Measurements from ENCODE around the gene PDE1A.
"Not testable (repeated sequence)": the region's sequence is repeated elsewhere in the genome, so short reads cannot be mapped to it uniquely, and the experiment has no call there.

DNA sequence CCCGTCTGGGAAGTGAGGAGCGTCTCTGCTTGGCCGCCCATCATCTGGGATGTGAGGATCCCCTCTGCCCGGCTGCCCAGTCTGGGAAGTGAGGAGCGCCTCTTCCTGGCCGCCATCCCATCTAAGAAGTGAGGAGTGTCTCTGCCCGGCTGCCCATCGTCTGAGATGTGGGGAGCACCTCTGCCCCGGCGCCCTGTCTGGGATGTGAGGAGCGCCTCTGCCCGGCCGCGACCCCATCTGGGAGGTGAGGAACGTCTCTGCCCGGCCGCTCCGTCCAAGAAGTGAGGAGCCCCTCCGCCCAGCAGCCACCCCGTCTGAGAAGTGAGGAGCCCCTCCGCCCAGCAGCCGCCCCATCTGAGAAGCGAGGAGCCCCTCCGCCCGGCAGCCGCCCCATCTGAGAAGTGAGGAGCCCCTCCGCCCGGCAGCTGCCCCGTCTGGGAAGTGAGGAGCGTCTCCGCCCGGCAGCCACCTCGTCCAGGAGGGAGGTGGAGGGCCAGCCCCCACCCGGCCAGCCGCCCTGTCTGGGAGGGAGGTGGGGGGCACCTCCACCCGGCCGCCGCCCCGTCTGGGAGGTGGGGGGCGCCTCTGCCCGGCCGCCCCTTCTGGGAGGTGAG, 40.5 kb downstream of the PDE1A start:
- TF ChIP-seq, protein P1, sequence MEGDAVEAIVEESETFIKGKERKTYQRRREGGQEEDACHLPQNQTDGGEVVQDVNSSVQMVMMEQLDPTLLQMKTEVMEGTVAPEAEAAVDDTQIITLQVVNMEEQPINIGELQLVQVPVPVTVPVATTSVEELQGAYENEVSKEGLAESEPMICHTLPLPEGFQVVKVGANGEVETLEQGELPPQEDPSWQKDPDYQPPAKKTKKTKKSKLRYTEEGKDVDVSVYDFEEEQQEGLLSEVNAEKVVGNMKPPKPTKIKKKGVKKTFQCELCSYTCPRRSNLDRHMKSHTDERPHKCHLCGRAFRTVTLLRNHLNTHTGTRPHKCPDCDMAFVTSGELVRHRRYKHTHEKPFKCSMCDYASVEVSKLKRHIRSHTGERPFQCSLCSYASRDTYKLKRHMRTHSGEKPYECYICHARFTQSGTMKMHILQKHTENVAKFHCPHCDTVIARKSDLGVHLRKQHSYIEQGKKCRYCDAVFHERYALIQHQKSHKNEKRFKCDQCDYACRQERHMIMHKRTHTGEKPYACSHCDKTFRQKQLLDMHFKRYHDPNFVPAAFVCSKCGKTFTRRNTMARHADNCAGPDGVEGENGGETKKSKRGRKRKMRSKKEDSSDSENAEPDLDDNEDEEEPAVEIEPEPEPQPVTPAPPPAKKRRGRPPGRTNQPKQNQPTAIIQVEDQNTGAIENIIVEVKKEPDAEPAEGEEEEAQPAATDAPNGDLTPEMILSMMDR (IDR thresholded peaks at IDR 0.05) = not testable (repeated sequence)
- TF ChIP-seq POLR2A (IDR thresholded peaks at IDR 0.05) = not testable (repeated sequence)

All from breast epithelium (tissue), 3 donors.